ENCODE measurements around the gene C12orf57. TPM values are rescaled to one million over a fixed set of nuclear protein-coding genes. Genes with fewer than 3 reads are reported as not detected.

Gene C12orf57
- total RNA-seq, 1 experiment from 2014 or later, result 158 TPM

GRCh38 chr12:6975297-6976032, 31.6 kb downstream of the C12orf57 start (continued):
- no peak for TF ChIP-seq ZNF425 (CRISPR knock-in tag; conservative IDR thresholded peaks at IDR 0.05)

- no peak for ATAC-seq
- no peaks in the 10 kb centered on the region for H3K9me3 Mint-ChIP-seq
- no peak overlapping the region for H3K4me3 Mint-ChIP-seq
- DNase-seq (ENCODE audit: low spot score), result no peak
- TF ChIP-seq STAT6 (CRISPR knock-in tag; conservative IDR thresholded peaks at IDR 0.05; ENCODE audit: low read depth), result no peak
- TF ChIP-seq NFATC4 (CRISPR knock-in tag; IDR thresholded peaks at IDR 0.05), result no peak
- no peak for TF ChIP-seq NR1H2 (CRISPR knock-in tag; IDR thresholded peaks at IDR 0.05)
- TF ChIP-seq ERG (CRISPR knock-in tag; IDR thresholded peaks at IDR 0.05), result no peak
- TF ChIP-seq TEAD4 (CRISPR knock-in tag; IDR thresholded peaks at IDR 0.05), result no peak
- no peak for TF ChIP-seq CTCF (IDR thresholded peaks at IDR 0.05)
- no peak for TF ChIP-seq ZNF219 (CRISPR knock-in tag; IDR thresholded peaks at IDR 0.05; ENCODE audit: borderline replicate concordance)
- TF ChIP-seq FOXP1 (CRISPR knock-in tag; IDR thresholded peaks at IDR 0.05; ENCODE audit: borderline replicate concordance), result no peak
- no peak for TF ChIP-seq TP53 (CRISPR knock-in tag; IDR thresholded peaks at IDR 0.05)
- TF ChIP-seq ZNF416 (CRISPR knock-in tag; IDR thresholded peaks at IDR 0.05), result no peak
- TF ChIP-seq MYBL2 (CRISPR knock-in tag; IDR thresholded peaks at IDR 0.05), result no peak
- no peak for TF ChIP-seq OVOL2 (CRISPR knock-in tag; IDR thresholded peaks at IDR 0.05; ENCODE audit: borderline replicate concordance)
- no peak for TF ChIP-seq ATF3 (CRISPR knock-in tag; conservative IDR thresholded peaks at IDR 0.05)
- TF ChIP-seq EMX1 (CRISPR knock-in tag; IDR thresholded peaks at IDR 0.05), result no peak
- no peak for TF ChIP-seq ATF2 (CRISPR knock-in tag; IDR thresholded peaks at IDR 0.05; ENCODE audit: borderline replicate concordance, low read depth)
- no peak for TF ChIP-seq CDX4 (CRISPR knock-in tag; IDR thresholded peaks at IDR 0.05; ENCODE audit: borderline replicate concordance)
- no peak for TF ChIP-seq GTF2I (CRISPR knock-in tag; conservative IDR thresholded peaks at IDR 0.05)
- no peak for TF ChIP-seq ZNF317 (CRISPR knock-in tag; IDR thresholded peaks at IDR 0.05; ENCODE audit: borderline replicate concordance, low read depth)
- no peak overlapping the region; the same call in 1 of the 2 replicates for H3K27ac Mint-ChIP-seq
- CTCF ChIA-PET, result interaction anchor here (0.5 to 1.6 kb wide), 3 partner anchors 44 to 131 kb away, joined by 3 to 4 read pairs (median 4); no protein-coding TSS in a partner anchor
- POLR2A ChIA-PET, result interaction anchor here (1.1 kb wide), 1 partner anchor 31 kb away, joined by 3 read pairs; no protein-coding TSS in a partner anchor
- H3K4me1 Mint-ChIP-seq, result peaks cover 7% of the 10 kb centered on the region
- H3K27me3 Mint-ChIP-seq (ENCODE audit: low read depth), result no peaks in the 10 kb centered on the region
- H3K36me3 Mint-ChIP-seq, result peaks cover 69% of the 10 kb centered on the region
Measured at GRCh38 chr12:6977653-6978052, 33.8 kb downstream of the C12orf57 start.
